HCT116 (cell line): ENCODE data around the gene ARMH3.

ENCODE experiments used
- EZH2 ChIP-seq: fragments of 200-600 bp; sonication (generic); IDR thresholded peaks from 2 replicates; pipeline ENCODE4 v1.6.1; 2017; ENCODE audit warnings: antibody characterized with exemption, mixed run types
- EZH2phosphoT487 ChIP-seq: fragments of 200-600 bp; IDR thresholded peaks from 2 replicates; pipeline ENCODE4 v1.6.1; 2018; ENCODE audit warnings: antibody characterized with exemption, borderline replicate concordance
- FOSL1 ChIP-seq: IDR thresholded peaks from 2 replicates; pipeline ENCODE4 v1.6.1; 2012; ENCODE audit warnings: low read depth
- JUND ChIP-seq: IDR thresholded peaks from 2 replicates; pipeline ENCODE4 v1.6.1; 2012
- POLR2A ChIP-seq: IDR thresholded peaks from 2 replicates; pipeline ENCODE4 v1.7.0; 2011; ENCODE audit warnings: borderline replicate concordance; ENCODE audit not compliant: insufficient read depth, insufficient read length; ENCODE audit errors: extremely low read depth
- POLR2AphosphoS5 ChIP-seq: IDR thresholded peaks from 2 replicates; pipeline ENCODE4 v1.6.1; 2011; ENCODE audit warnings: mild to moderate bottlenecking, low read depth, low read length, moderate library complexity
- RAD21 ChIP-seq: IDR thresholded peaks from 2 replicates; pipeline ENCODE4 v1.6.1; 2012; ENCODE audit warnings: low read depth, mild to moderate bottlenecking
- TF ChIP-seq, protein P1 (sequence below), 3 experiments: fragments of 200-600 bp in 1 of 3; sonication (generic) in 1 of 3; IDR thresholded peaks in 2 of 3; conservative IDR thresholded peaks in 1 of 3; 2 replicates each; pipeline ENCODE4 v1.5.1; 2012 to 2017; ENCODE audit warnings: low read depth in 2 of 3, low read length in 2 of 3, antibody characterized with exemption in 1 of 3, borderline replicate concordance in 1 of 3, control low read depth in 1 of 3, mild to moderate bottlenecking in 1 of 3, mixed read lengths in 1 of 3, mixed run types in 1 of 3, moderate library complexity in 1 of 3; ENCODE audit not compliant: insufficient read depth in 1 of 3
- TF ChIP-seq, protein P2 (sequence below): IDR thresholded peaks from 2 replicates; pipeline ENCODE4 v1.6.1; 2012
- TF ChIP-seq, protein P3 (sequence below): IDR thresholded peaks from 2 replicates; pipeline ENCODE4 v1.6.1; 2012; ENCODE audit warnings: low read depth

DNA sequence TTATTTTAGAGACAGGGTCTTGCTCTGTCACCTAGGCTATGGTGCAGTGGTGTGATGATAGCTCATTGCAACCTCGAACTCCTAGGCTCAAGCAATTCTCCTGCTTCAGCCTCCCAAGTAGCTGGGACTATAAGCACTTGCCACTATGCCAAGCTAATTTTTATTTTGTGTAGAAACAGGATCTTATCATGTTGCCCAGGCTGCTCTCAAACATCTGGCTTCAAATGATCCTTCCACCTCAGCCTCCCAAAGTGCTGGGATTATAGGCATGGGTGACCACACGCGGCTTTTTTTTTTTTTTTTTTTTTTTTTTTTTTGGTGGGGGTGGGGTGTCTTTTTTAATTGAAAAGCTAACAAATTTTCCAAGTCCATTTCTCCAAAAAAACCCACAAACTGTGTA is 27.6 kb upstream of the ARMH3 start:
- TF ChIP-seq, protein P1, sequence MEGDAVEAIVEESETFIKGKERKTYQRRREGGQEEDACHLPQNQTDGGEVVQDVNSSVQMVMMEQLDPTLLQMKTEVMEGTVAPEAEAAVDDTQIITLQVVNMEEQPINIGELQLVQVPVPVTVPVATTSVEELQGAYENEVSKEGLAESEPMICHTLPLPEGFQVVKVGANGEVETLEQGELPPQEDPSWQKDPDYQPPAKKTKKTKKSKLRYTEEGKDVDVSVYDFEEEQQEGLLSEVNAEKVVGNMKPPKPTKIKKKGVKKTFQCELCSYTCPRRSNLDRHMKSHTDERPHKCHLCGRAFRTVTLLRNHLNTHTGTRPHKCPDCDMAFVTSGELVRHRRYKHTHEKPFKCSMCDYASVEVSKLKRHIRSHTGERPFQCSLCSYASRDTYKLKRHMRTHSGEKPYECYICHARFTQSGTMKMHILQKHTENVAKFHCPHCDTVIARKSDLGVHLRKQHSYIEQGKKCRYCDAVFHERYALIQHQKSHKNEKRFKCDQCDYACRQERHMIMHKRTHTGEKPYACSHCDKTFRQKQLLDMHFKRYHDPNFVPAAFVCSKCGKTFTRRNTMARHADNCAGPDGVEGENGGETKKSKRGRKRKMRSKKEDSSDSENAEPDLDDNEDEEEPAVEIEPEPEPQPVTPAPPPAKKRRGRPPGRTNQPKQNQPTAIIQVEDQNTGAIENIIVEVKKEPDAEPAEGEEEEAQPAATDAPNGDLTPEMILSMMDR (IDR thresholded peaks at IDR 0.05 in 2 of 3, conservative IDR thresholded peaks at IDR 0.05 in 1 of 3; ENCODE audit: borderline replicate concordance in 1 of 3, insufficient read depth in 1 of 3, low read depth in 2 of 3, low read length in 2 of 3), result no peak
- TF ChIP-seq EZH2phosphoT487 (no peak), FOSL1 (no peak), POLR2A (no peak), POLR2AphosphoS5 (no peak), JUND (no peak), EZH2 (no peak), RAD21 (no peak)
- TF ChIP-seq, protein P2, sequence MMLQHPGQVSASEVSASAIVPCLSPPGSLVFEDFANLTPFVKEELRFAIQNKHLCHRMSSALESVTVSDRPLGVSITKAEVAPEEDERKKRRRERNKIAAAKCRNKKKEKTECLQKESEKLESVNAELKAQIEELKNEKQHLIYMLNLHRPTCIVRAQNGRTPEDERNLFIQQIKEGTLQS, result no peak
- TF ChIP-seq, protein P3, sequence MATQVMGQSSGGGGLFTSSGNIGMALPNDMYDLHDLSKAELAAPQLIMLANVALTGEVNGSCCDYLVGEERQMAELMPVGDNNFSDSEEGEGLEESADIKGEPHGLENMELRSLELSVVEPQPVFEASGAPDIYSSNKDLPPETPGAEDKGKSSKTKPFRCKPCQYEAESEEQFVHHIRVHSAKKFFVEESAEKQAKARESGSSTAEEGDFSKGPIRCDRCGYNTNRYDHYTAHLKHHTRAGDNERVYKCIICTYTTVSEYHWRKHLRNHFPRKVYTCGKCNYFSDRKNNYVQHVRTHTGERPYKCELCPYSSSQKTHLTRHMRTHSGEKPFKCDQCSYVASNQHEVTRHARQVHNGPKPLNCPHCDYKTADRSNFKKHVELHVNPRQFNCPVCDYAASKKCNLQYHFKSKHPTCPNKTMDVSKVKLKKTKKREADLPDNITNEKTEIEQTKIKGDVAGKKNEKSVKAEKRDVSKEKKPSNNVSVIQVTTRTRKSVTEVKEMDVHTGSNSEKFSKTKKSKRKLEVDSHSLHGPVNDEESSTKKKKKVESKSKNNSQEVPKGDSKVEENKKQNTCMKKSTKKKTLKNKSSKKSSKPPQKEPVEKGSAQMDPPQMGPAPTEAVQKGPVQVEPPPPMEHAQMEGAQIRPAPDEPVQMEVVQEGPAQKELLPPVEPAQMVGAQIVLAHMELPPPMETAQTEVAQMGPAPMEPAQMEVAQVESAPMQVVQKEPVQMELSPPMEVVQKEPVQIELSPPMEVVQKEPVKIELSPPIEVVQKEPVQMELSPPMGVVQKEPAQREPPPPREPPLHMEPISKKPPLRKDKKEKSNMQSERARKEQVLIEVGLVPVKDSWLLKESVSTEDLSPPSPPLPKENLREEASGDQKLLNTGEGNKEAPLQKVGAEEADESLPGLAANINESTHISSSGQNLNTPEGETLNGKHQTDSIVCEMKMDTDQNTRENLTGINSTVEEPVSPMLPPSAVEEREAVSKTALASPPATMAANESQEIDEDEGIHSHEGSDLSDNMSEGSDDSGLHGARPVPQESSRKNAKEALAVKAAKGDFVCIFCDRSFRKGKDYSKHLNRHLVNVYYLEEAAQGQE, result no peak
